ENCODE data around the gene ARHGAP15. TPM values are rescaled to one million over a fixed set of nuclear protein-coding genes. Genes with fewer than 3 reads are reported as not detected.

Gene ARHGAP15
- total RNA-seq, 1 experiment from 2014 or later, result 0.42 TPM

- DNase-seq (ENCODE audit: low read depth, low spot score), result no peak
- Histone ChIP-seq H3K9me3 (ENCODE audit: control insufficient read depth in 1 of 2, insufficient read depth in 1 of 2, low read depth in 1 of 2, low read length in 2 of 2) (no peaks in the 10 kb centered on the region), H4K20me1 (ENCODE audit: insufficient read depth) (no peaks in the 10 kb centered on the region), H3K4me2 (ENCODE audit: low read length) (no peak overlapping the region), H2AFZ (ENCODE audit: low read depth, low read length, poor library complexity, severe bottlenecking) (no peak overlapping the region), H3K9ac (ENCODE audit: low read length) (no peak overlapping the region), H3K27ac (ENCODE audit: low read depth, low read length) (no peak overlapping the region), H3K4me3 (replicated peaks in 1 of 2; ENCODE audit: low read depth in 1 of 2, low read length in 2 of 2) (no peak overlapping the region), H3K36me3 (ENCODE audit: control insufficient read depth in 1 of 2, insufficient read depth in 2 of 2, low read length in 2 of 2) (no peaks in the 10 kb centered on the region), H3K9me2 (ENCODE audit: insufficient read depth) (no peaks in the 10 kb centered on the region), H3K27me3 (ENCODE audit: insufficient read depth, low read length) (no peaks in the 10 kb centered on the region), H3K4me1 (ENCODE audit: control insufficient read depth in 1 of 2, insufficient read depth in 2 of 2, low read length in 2 of 2) (no peaks in the 10 kb centered on the region), H3K79me2 (ENCODE audit: insufficient read depth, low read length) (no peaks in the 10 kb centered on the region)
- ChIA-PET POLR2A (no interaction called here), RAD21 (ENCODE audit: low non-redundant PET in 1 of 2, low total read pairs in 2 of 2, uncharacterized antibody in 2 of 2, unreplicated experiment in 2 of 2) (no interaction called here), CTCF (interaction anchor here (1.2 kb wide), 1 partner anchor 21 kb away, joined by 3 read pairs; no protein-coding TSS in a partner anchor)
- no peak for ATAC-seq
- BruUV-seq (replicated peaks), result no TSS peak
- intact Hi-C loops (cut with micrococcal nuclease), result no loop called here
- TF ChIP-seq EZH2 (IDR thresholded peaks at IDR 0.05) (no peak), FOSL1 (IDR thresholded peaks at IDR 0.05; ENCODE audit: low read depth) (no peak), EZH2phosphoT487 (IDR thresholded peaks at IDR 0.05; ENCODE audit: borderline replicate concordance) (no peak), CEBPB (IDR thresholded peaks at IDR 0.05; ENCODE audit: low read depth) (no peak), EGR1 (IDR thresholded peaks at IDR 0.05; ENCODE audit: low read depth) (no peak), MAX (IDR thresholded peaks at IDR 0.05) (no peak)
Measured at GRCh38 chr2:143280097-143280757, 151.0 kb downstream of the ARHGAP15 start.

GRCh38 chr2:143282684-143283083 lies 153.5 kb downstream of the ARHGAP15 start:
- TF ChIP-seq ATF3 (IDR thresholded peaks at IDR 0.05) (no peak), CTCF (IDR thresholded peaks at IDR 0.05 in 2 of 3, conservative IDR thresholded peaks at IDR 0.05 in 1 of 3; ENCODE audit: borderline replicate concordance in 1 of 3, insufficient read depth in 1 of 3, low read depth in 2 of 3, low read length in 2 of 3) (peak in 2 of 3 experiments; percentile 55 to 57; a peak in 4 of 6 replicates)
- Histone ChIP-seq H3K4me2 (ENCODE audit: low read length) (no peak overlapping the region), H3K4me3 (replicated peaks in 1 of 2; ENCODE audit: low read depth in 1 of 2, low read length in 2 of 2) (no peak overlapping the region), H3K36me3 (ENCODE audit: control insufficient read depth in 1 of 2, insufficient read depth in 2 of 2, low read length in 2 of 2) (no peaks in the 10 kb centered on the region), H3K4me1 (ENCODE audit: control insufficient read depth in 1 of 2, insufficient read depth in 2 of 2, low read length in 2 of 2) (no peaks in the 10 kb centered on the region), H4K20me1 (ENCODE audit: insufficient read depth) (no peaks in the 10 kb centered on the region), H3K9me3 (ENCODE audit: control insufficient read depth in 1 of 2, insufficient read depth in 1 of 2, low read depth in 1 of 2, low read length in 2 of 2) (no peaks in the 10 kb centered on the region), H3K9ac (ENCODE audit: low read length) (no peak overlapping the region), H3K9me2 (ENCODE audit: insufficient read depth) (no peaks in the 10 kb centered on the region), H2AFZ (ENCODE audit: low read depth, low read length, poor library complexity, severe bottlenecking) (no peak overlapping the region), H3K27me3 (ENCODE audit: insufficient read depth, low read length) (no peaks in the 10 kb centered on the region), H3K79me2 (ENCODE audit: insufficient read depth, low read length) (no peaks in the 10 kb centered on the region), H3K27ac (ENCODE audit: low read depth, low read length) (no peak overlapping the region)
- peak; percentile 63 for ATAC-seq
- no peak for DNase-seq (ENCODE audit: low read depth, low spot score)
- ChIA-PET POLR2A (no interaction called here), CTCF (no interaction called here), RAD21 (ENCODE audit: low non-redundant PET in 1 of 2, low total read pairs in 2 of 2, uncharacterized antibody in 2 of 2, unreplicated experiment in 2 of 2) (no interaction called here)
- intact Hi-C loops (cut with micrococcal nuclease), result no loop called here
- no TSS peak for BruUV-seq (replicated peaks)
